ENCODE measurements around the gene CYYR1.

Gene CYYR1

GRCh38 chr21:26550326-26550725 is 22.8 kb downstream of the CYYR1 start:
- no peak for DNase-seq

GRCh38 chr21:26546446-26547097 is 26.5 kb downstream of the CYYR1 start:
- no peak for DNase-seq

- DNase-seq, result no peak
Observed at GRCh38 chr21:26544201-26544775, 28.8 kb downstream of the CYYR1 start.

- no peak for DNase-seq
Observed at GRCh38 chr21:26540651-26541050, 32.4 kb downstream of the CYYR1 start.

- no peak for DNase-seq
Observed at GRCh38 chr21:26539566-26539965, 33.5 kb downstream of the CYYR1 start.

- DNase-seq, result no peak
Observed at GRCh38 chr21:26534517-26534916, 38.6 kb downstream of the CYYR1 start.

GRCh38 chr21:26532208-26532607 is 40.9 kb downstream of the CYYR1 start:
- no peak for DNase-seq

GRCh38 chr21:26529526-26529925 is 43.6 kb downstream of the CYYR1 start:
- DNase-seq, result no peak

GRCh38 chr21:26528882-26529281 is 44.2 kb downstream of the CYYR1 start:
- no peak for DNase-seq

- no peak for DNase-seq
Observed at GRCh38 chr21:26522704-26523103, 50.4 kb downstream of the CYYR1 start.

GRCh38 chr21:26519142-26519541 is 53.9 kb downstream of the CYYR1 start:
- DNase-seq, result no peak

- no peak for DNase-seq
Observed at GRCh38 chr21:26515257-26515656, 57.8 kb downstream of the CYYR1 start.

- no peak for DNase-seq
Observed at GRCh38 chr21:26513212-26513611, 59.9 kb downstream of the CYYR1 start.

- no peak for DNase-seq
Observed at GRCh38 chr21:26512664-26513063, 60.4 kb downstream of the CYYR1 start.

- DNase-seq, result no peak
Observed at GRCh38 chr21:26508903-26509302, 64.2 kb downstream of the CYYR1 start.

GRCh38 chr21:26506956-26507355 is 66.1 kb downstream of the CYYR1 start:
- DNase-seq, result no peak

- no peak for DNase-seq
Observed at GRCh38 chr21:26505211-26505610, 67.9 kb downstream of the CYYR1 start.

GRCh38 chr21:26503414-26503813 is 69.7 kb downstream of the CYYR1 start:
- DNase-seq, result no peak

- DNase-seq, result no peak
Observed at GRCh38 chr21:26501495-26502021, 71.5 kb downstream of the CYYR1 start.

GRCh38 chr21:26499495-26499894 is 73.6 kb downstream of the CYYR1 start:
- no peak for DNase-seq

- DNase-seq, result no peak
Observed at GRCh38 chr21:26495283-26495849, 77.7 kb downstream of the CYYR1 start.

GRCh38 chr21:26491663-26492062 is 81.4 kb downstream of the CYYR1 start:
- DNase-seq, result no peak

GRCh38 chr21:26490771-26491170 is 82.3 kb downstream of the CYYR1 start:
- DNase-seq, result no peak

- DNase-seq, result no peak
Observed at GRCh38 chr21:26489781-26490180, 83.3 kb downstream of the CYYR1 start.

Measured in activated CD8-positive, alpha-beta memory T cell treated with anti-CD3 and anti-CD28 coated beads, Interleukin-2, amount 50 U/mL, for 48 hours (primary cell).